Middle frontal gyrus (tissue), 1 donor: Measurements from ENCODE around the gene ABCA8.
"Not testable (repeated sequence)": the region's sequence is repeated elsewhere in the genome, so short reads cannot be mapped to it uniquely, and the experiment has no call there.

Experiments
- DNase-seq: peaks from one replicate; pipeline ENCODE4 v3.0.0-alpha.2; 2015; ENCODE audit warnings: low spot score; ENCODE audit errors: extremely low spot score

The ABCA8 gene

GRCh38 chr17:68955181-68955841, at the start of gene ABCA8:
Gene ABCA8 (minus strand): TSS chr17:68955392. CDS start chr17:68942034, 13,358 bp downstream.
- peak; percentile 64 for DNase-seq

GRCh38 chr17:69004759-69005158, 49.6 kb upstream of the ABCA8 start:
- DNase-seq, result not testable (repeated sequence)

DNA sequence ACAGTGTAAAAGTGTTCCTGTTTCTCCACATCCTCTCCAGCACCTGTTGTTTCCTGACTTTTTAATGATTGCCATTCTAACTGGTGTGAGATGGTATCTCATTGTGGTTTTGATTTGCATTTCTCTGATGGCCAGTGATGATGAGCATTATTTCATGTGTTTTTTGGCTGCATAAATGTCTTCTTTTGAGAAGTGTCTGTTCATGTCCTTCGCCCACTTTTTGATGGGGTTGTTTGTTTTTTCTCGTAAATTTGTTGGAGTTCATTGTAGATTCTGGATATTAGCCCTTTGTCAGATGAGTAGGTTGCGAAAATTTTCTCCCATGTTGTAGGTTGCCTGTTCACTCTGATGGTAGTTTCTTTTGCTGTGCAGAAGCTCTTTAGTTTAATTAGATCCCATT, 44.6 kb upstream of the ABCA8 start:
- DNase-seq, result not testable (repeated sequence)

GRCh38 chr17:68993112-68993511, 37.9 kb upstream of the ABCA8 start:
- no peak for DNase-seq

GRCh38 chr17:68987966-68988365, 32.8 kb upstream of the ABCA8 start:
- DNase-seq, result no peak

GRCh38 chr17:68981288-68981687, 26.1 kb upstream of the ABCA8 start:
- DNase-seq, result no peak

DNA sequence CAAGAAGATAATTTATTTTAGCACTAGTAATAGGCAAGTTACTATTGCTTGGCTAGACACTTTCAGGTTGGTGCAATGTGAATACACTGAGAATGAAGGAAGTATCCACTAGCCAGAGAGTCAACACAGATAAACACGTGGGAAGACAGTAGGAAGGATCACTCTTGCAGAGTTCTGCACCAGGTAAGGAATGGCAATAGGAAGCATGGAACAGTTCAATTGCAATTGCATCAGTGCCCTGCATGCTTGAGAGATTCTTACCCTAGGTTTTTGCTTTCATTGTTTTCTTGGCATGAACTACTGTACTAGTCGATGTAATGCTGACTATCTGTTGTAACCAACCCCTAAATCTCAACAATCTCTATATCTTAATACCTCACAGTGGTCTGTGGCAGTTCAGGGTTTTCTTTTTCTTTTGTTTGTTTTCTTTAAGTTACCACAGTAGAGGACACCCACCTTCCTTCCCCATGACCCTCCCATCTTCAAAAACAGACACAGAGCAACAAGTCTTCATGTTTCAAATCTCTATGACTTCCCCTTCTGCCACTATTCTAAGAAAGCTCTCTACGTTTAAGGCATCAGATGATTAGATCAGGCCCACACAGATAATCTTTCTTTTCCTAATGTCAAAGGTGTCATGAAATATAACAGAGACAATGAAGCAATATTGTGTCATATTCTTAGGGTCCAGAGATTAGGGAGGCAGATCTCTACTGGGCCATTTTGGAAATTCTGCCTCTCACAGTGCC, 18.1 kb upstream of the ABCA8 start:
- no peak for DNase-seq

- DNase-seq, result peak; percentile 35
These were observed 17.0 kb upstream of the ABCA8 start for GRCh38 chr17:68972119-68972704.

DNA sequence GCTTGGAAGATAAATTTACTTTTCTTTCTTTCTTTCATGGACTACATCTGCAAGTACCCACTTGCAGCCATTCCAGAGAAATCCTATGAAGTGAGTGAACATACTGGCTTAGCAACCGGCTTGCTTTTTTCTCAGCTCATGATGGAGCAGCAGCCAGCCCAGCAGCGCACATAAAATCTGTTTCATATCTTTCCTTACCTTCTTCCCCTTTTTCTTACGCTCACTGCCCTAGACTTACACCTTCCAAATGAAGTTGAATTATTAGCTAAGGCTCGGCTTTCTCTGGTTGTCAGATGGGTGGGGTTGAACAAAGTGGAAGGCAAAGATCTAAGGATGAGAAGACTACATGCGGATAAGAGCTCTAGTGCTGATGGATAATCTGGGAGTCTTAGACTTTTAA, 13.9 kb upstream of the ABCA8 start:
- no peak for DNase-seq

- no peak for DNase-seq
These were observed 8.8 kb upstream of the ABCA8 start for GRCh38 chr17:68963958-68964357.

- no peak for DNase-seq
These were observed 6.2 kb upstream of the ABCA8 start for GRCh38 chr17:68961214-68961882.

DNA sequence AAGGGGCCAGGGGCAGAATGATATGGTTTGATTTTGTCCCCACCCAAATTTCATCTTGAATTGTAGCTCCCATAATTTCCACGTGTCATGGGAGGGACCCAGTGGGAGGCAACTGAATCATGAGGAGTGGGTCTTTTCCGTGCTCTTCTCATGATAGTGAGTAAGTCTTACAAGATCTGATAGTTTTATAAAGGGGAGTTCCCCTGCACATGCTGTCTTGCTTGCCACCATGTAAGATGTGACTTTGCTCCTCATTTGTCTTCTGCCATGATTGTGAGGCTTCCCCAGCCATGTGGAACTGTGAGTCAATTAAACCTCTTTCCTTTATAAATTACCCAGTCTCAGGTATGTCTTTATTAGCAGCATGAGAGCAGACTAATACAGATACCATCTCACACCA, 3.9 kb upstream of the ABCA8 start:
- DNase-seq, result not testable (repeated sequence)

- DNase-seq, result no peak
These were observed 2.8 kb upstream of the ABCA8 start for GRCh38 chr17:68957944-68958343.

DNA sequence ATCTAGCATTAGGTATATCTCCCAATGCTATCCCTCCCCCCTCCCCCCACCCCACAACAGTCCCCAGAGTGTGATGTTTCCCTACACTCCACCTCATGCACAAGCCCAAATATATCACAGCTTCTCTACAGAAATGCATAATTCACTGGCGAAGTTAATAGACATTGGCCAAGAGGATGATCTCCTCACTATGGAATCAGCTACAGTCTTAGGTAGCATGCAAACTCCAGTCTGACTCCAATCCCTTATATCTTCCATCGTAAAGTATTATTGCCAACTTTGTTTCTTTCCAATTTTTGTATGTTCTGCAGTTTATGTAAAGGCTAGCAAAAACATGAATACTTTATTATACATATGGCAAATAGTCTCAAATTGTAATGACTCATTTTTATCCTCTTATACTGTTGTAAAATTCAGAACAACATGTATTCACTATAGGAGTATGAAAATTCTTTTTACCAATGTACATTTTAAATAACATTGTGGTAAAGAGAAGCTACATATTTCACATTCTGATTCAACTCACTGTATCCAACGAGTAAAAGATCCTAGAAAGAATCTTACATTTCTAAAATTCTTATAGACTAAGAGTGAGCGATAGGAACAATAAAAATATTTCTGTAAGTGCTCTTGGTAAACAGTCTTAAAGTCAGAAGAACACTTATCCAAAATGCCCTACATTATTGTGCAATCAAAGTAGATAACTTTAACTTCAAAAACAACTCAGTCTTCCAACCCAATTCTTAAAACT, 871 bp downstream of the ABCA8 start:
- no peak for DNase-seq

GRCh38 chr17:68953340-68953997, 1.7 kb downstream of the ABCA8 start:
- DNase-seq, result no peak

DNA sequence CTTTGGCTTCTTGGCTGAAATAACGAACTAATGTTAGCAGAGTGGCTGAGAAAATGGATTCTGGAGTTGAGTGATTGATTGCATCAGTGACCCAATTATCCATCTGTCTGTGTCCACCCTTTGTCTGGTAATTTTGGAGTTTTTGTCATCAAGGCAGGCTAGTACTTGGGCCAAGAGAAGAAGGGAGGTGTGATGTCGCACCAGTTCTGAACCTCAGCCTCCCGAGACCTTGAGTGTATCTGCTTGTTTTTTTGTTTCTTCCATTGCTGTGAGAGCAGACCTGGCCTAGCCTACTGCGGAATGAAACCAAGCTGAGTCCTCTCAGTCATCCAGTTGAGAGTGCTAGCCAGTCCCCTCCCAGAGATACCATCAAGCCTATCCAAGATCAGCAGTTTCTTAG, 4.5 kb downstream of the ABCA8 start:
- no peak for DNase-seq

DNA sequence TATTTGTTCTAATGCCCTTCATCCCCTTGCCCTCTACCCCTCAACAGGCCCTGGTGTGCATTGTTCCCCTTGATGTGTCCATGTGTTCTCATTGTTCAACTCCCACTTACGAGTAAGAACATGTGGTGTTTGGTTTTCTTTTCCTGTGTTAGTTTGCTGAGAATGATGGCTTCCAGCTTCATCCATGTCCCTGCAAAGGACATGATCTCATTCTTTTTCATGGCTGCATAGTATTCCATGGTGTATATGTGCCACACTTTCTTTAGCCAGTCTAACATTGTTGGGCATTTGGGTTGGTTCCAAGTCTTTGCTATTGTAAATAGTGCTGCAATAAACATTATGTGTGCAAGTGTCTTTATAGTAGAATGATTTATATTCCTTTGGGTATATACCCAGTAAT, 7.3 kb downstream of the ABCA8 start:
- not testable (repeated sequence) for DNase-seq

GRCh38 chr17:68944435-68945035, 10.7 kb downstream of the ABCA8 start:
- DNase-seq, result no peak

DNA sequence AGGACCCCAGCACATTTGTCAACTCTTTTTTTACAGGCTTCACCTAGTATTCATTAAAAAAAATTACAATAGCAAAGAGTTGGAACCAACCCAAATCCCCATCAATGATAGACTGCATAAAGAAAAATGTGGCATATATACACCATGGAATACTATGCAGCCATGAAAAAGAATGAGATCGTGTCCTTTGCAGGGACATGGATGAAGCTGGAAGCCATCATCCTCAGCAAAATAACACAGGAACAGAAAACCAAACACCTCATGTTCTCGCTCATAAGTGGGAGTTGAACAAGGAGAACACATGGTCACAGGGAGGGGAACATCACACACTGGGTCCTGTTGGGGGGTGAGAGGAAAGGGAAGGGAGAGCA, 11.4 kb downstream of the ABCA8 start:
- not testable (repeated sequence) for DNase-seq

DNA sequence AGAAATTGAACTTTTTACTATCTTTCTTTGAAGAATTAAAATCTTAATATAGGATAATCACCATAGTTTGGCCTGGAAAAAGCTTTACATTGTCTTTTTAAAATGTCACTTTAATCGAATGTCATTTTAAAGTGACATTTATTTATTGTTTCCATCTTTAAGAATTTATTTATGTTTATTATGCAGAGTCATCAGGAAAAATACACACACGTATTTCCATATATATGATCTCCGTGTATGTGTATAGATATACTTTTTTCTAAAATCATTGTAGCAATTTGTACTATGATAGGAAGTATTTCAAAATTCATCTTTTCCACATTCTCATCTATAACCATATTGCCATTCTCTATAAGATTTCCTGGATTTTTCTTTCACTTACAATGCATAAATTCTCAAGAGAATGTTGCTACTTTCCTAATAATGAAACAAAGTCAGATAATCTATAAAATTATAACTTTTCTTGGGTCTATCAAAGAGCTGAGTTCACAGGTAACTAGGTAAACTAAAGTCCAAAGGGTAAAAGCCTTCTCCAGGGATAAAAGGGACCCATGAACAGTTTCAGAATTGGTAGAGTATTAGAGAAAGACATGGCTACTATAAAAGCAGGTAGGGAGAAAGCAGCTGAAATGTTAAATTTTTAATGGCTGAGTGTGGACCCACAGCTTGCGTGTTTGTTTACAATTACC, 11.9 kb downstream of the ABCA8 start:
- DNase-seq, result no peak
